IMR-90 (cell line): ENCODE measurements around the gene RASSF7. TPM values are rescaled to one million over a fixed set of nuclear protein-coding genes. Genes with fewer than 3 reads are reported as not detected.

ENCODE experiments used
- ATAC-seq: fragments of 200-7000 bp; cut with Tn5 transposase; 2 replicates; pipeline ENCODE4 v1.9.1; 2020; ENCODE audit warnings: low read depth, mild to moderate bottlenecking, moderate library complexity
- BruUV-seq: library from RNA; stranded (reverse); fragments of 400-500 nt; replicated peaks from 2 replicates; lab custom pipeline; 2021; lab: Mats Ljungman, UMichigan
- CTCF ChIA-PET: fragments of 300-600 bp; formaldehyde crosslinking; extraction: SDS; loops from one replicate; lab custom pipeline; 2021; ENCODE audit warnings: antibody characterized with exemption; lab: Yijun Ruan, JAX
- POLR2A ChIA-PET: fragments of 300-600 bp; sonication (Branson Sonifier 250); formaldehyde crosslinking; loops from one replicate; lab custom pipeline; 2022; ENCODE audit warnings: antibody characterized with exemption; ENCODE audit not compliant: unreplicated experiment; lab: Charles Lee
- DNase-seq: peaks from one replicate; pipeline ENCODE4 v3.0.0; 2013
- H2AFZ ChIP-seq: replicated peaks from 2 replicates; pipeline ENCODE3; 2013; ENCODE audit warnings: low read length, mild to moderate bottlenecking; ENCODE audit not compliant: poor library complexity
- H2AK5ac ChIP-seq: 2 replicates; pipeline ENCODE4 v1.6.1; 2013; ENCODE audit warnings: low read depth, low read length, inconsistent platforms
- H2AK9ac ChIP-seq: replicated peaks from 2 replicates; pipeline ENCODE3; 2013; ENCODE audit warnings: mild to moderate bottlenecking, low read depth, low read length, moderate library complexity; ENCODE audit not compliant: poor library complexity
- H2BK120ac ChIP-seq: 2 replicates; pipeline ENCODE4 v1.6.1; 2013; ENCODE audit warnings: low read depth, low read length, inconsistent platforms
- H2BK15ac ChIP-seq: 3 replicates; pipeline ENCODE4 v1.6.1; 2013; ENCODE audit warnings: low read depth, low read length, inconsistent platforms
- H2BK20ac ChIP-seq: 2 replicates; pipeline ENCODE4 v1.6.1; 2013; ENCODE audit warnings: low read depth, mild to moderate bottlenecking, inconsistent platforms, low read length, moderate library complexity
- H2BK5ac ChIP-seq: 2 replicates; pipeline ENCODE4 v1.6.1; 2013; ENCODE audit warnings: mild to moderate bottlenecking, low read depth, low read length, inconsistent platforms; ENCODE audit not compliant: poor library complexity, severe bottlenecking
- H3K14ac ChIP-seq: replicated peaks from 2 replicates; pipeline ENCODE4 v1.6.1; 2013; ENCODE audit warnings: low read depth, low read length, inconsistent platforms
- H3K18ac ChIP-seq: 2 replicates; pipeline ENCODE4 v1.6.1; 2013; ENCODE audit warnings: low read depth, low read length, control low read depth
- H3K23ac ChIP-seq: 2 replicates; pipeline ENCODE4 v1.6.1; 2013; ENCODE audit warnings: low read depth, low read length, inconsistent platforms
- H3K27ac ChIP-seq: 2 replicates; pipeline ENCODE4 v1.5.1; 2013; ENCODE audit warnings: mild to moderate bottlenecking, control low read depth, low read length; ENCODE audit not compliant: insufficient read depth
- H3K27me3 ChIP-seq: 2 replicates; pipeline ENCODE4 v1.6.1; 2013; ENCODE audit warnings: low read length; ENCODE audit not compliant: control insufficient read depth, insufficient read depth
- H3K36me3 ChIP-seq: 2 replicates; pipeline ENCODE4 v1.6.1; 2013; ENCODE audit warnings: low read length, mixed read lengths; ENCODE audit not compliant: control insufficient read depth, insufficient read depth
- H3K4ac ChIP-seq: 2 replicates; pipeline ENCODE4 v1.6.1; 2013; ENCODE audit warnings: low read depth, low read length, inconsistent platforms
- H3K4me1 ChIP-seq: 2 replicates; pipeline ENCODE4 v1.6.1; 2013; ENCODE audit warnings: low read length, mixed read lengths; ENCODE audit not compliant: control insufficient read depth, insufficient read depth
- H3K4me2 ChIP-seq: 2 replicates; pipeline ENCODE4 v1.6.1; 2013; ENCODE audit warnings: low read depth, mild to moderate bottlenecking, control low read depth, low read length, moderate library complexity
- H3K4me3 ChIP-seq: 2 replicates; pipeline ENCODE4 v1.5.1; 2013; ENCODE audit warnings: low read depth, mild to moderate bottlenecking, control low read depth, low read length, moderate library complexity; ENCODE audit not compliant: insufficient read depth
- H3K56ac ChIP-seq: 2 replicates; pipeline ENCODE4 v1.6.1; 2013; ENCODE audit warnings: low read length, inconsistent platforms; ENCODE audit not compliant: insufficient read depth; ENCODE audit errors: extremely low read depth
- H3K79me1 ChIP-seq, 2 experiments: 2 replicates each; pipeline ENCODE4 v1.6.1; 2013; ENCODE audit warnings: low read length in 2 of 2, inconsistent platforms in 1 of 2, low read depth in 1 of 2
- H3K9ac ChIP-seq: 2 replicates; pipeline ENCODE4 v1.6.1; 2013; ENCODE audit warnings: low read depth, low read length, control low read depth
- H3K9me1 ChIP-seq: 2 replicates; pipeline ENCODE4 v1.6.1; 2013; ENCODE audit warnings: low read length, inconsistent platforms; ENCODE audit not compliant: insufficient read depth
- H3K9me3 ChIP-seq: 2 replicates; pipeline ENCODE4 v1.6.1; 2013; ENCODE audit warnings: low read length; ENCODE audit not compliant: control insufficient read depth, insufficient read depth
- H4K20me1 ChIP-seq: 2 replicates; pipeline ENCODE4 v1.6.1; 2013; ENCODE audit warnings: low read length, inconsistent platforms; ENCODE audit not compliant: insufficient read depth
- H4K5ac ChIP-seq: 2 replicates; pipeline ENCODE4 v1.6.1; 2013; ENCODE audit warnings: mild to moderate bottlenecking, low read depth, low read length, control low read depth
- H4K8ac ChIP-seq, 2 experiments: 2 replicates each; pipeline ENCODE4 v1.6.1; 2013; ENCODE audit warnings: low read depth in 2 of 2, low read length in 2 of 2, control low read depth in 1 of 2, inconsistent platforms in 1 of 2
- H4K91ac ChIP-seq: 2 replicates; pipeline ENCODE4 v1.6.1; 2013; ENCODE audit warnings: low read depth, low read length, inconsistent platforms; ENCODE audit not compliant: insufficient read depth
- RFX5 ChIP-seq: IDR thresholded peaks from 2 replicates; pipeline ENCODE4 v1.8.0; 2012; ENCODE audit warnings: low read depth, mild to moderate bottlenecking, low read length, moderate library complexity
- WGBS, 2 experiments: methylation state at CpG; one replicate each; pipeline versions ENCODE4 v1.1.5 to v1.1.7; 2013; ENCODE audit warnings: missing lambda C conversion rate in 2 of 2; ENCODE audit not compliant: insufficient read length in 1 of 2; ENCODE audit errors: extremely low coverage in 2 of 2; 5-methylcytosine and 5-hydroxymethylcytosine counted together
- dilution Hi-C: fragments of 300-500 bp; cut with HindIII; formaldehyde crosslinking; loops from one replicate; pipeline ENCODE4 v1.14.3; 2018; ENCODE audit warnings: low sequenced_read_pairs; ENCODE audit not compliant: unreplicated experiment
- in situ Hi-C: fragments of 300-500 bp; cut with MboI; formaldehyde crosslinking; loops from 3 replicates; pipeline ENCODE4 v1.14.3; 2019; ENCODE audit warnings: low sequenced_read_pairs, inconsistent platforms, mixed read lengths
- intact Hi-C: fragments of 100-400 bp; cut with micrococcal nuclease; formaldehyde crosslinking; loops from 2 replicates; pipeline ENCODE4 v1.10.0; 2022
- polyA plus RNA-seq, 3 experiments: library from polyadenylated mRNA; depleted of rRNA; stranded (reverse); fragments of >200 nt; gene quantifications; 2 replicates each; pipeline ENCODE4 v1.2.3, GENCODE V29; 2012; ENCODE audit warnings: low replicate concordance in 1 of 3
- total RNA-seq: library from RNA; depleted of rRNA; stranded (reverse); fragments of >200 nt; gene quantifications from 2 replicates; pipeline ENCODE4 v1.2.3, GENCODE V29; 2012
- TF ChIP-seq, protein P1 (sequence below): fragments of 150-350 bp; IDR thresholded peaks from 2 replicates; pipeline ENCODE4 v1.6.1; 2016; ENCODE audit warnings: low read depth, mild to moderate bottlenecking, low read length, moderate library complexity, borderline replicate concordance

Gene RASSF7
- total and polyA plus RNA-seq, 2 of the 4 experiments (the other 2 are of a cell fraction): 6.8 to 18.5 TPM

DNA sequence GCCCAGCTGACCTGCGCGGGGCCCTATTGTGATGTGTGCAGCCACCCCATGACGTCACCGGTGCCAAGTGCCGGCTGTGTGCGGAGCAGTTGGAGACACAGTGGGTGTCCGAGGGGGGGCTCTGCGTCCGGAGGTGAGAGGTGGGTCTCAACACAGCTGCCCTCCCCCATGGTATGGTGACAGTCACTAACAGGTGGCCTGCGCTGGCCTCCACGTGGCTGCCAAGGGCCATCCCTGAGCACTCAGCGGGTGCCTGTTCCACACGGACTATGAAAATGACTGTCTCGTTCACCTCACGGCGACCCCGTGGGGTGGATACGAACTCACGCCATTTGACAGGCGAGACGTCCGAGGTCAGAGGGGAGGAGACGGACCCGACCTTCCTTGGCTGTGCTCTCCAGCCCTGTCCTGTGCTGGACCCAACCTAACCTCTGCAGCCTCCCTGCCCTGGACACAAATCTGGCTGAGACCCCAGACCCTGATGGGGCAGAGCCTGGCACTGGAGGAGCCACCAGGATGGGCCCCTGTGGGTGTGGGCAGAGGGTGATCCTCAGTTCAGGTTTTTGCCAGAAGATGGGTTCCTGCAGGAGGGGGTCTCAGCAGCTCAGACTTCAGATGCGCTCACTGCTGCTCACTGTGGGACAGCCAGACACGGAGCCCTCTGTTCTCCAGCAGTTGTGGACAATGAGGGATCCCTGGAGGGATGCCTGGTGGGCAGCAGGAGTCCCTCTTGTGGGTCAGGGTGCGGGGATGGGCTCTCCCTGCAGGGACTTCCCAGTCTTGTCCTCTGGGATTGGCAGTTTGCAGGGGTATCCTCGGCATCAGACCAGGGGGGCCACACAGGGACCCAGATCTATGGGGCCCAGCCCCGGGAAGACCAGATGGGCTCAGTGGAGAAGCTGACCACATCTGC, 31.7 kb upstream of the RASSF7 start:
- Histone ChIP-seq H4K8ac (no peak overlapping the region), H3K4me2 (no peak overlapping the region), H3K4me3 (no peak overlapping the region), H2AFZ (peak overlapping the region; percentile 43), H3K36me3 (peaks cover 24% of the 10 kb centered on the region; the same call in 1 of the 2 replicates), H2BK15ac (no peak overlapping the region), H2BK5ac (no peak overlapping the region), H3K18ac (no peak overlapping the region), H2BK120ac (no peak overlapping the region), H3K23ac (no peak overlapping the region), H3K9me3 (no peaks in the 10 kb centered on the region), H3K4me1 (0 out of 2 replicates have a peak, but pooled peaks cover 2% of the 10 kb centered on the region), H4K5ac (no peak overlapping the region), H3K4ac (no peak overlapping the region), H3K79me1 (peaks cover 0 to 15% of the 10 kb centered on the region in 2 experiments; a peak in 3 of 4 replicates), H3K9ac (no peak overlapping the region), H4K91ac (no peak overlapping the region), H3K27ac (no peak overlapping the region), H3K9me1 (no peaks in the 10 kb centered on the region), H3K56ac (no peak overlapping the region), H3K27me3 (no peaks in the 10 kb centered on the region), H4K20me1 (peaks cover 16% of the 10 kb centered on the region), H3K14ac (no peak overlapping the region), H2AK9ac (peak overlapping the region; percentile 42), H2AK5ac (no peak overlapping the region), H2BK20ac (no peak overlapping the region)
- dilution Hi-C loops: no loop called here
- DNase-seq: no peak
- no peak; the same call in 1 of the 2 replicates for ATAC-seq
- ChIA-PET POLR2A (no interaction called here), CTCF (interaction anchor here (1.0 kb wide), 1 partner anchor 10 kb away, joined by 3 read pairs; no protein-coding TSS in a partner anchor)
- TF ChIP-seq, protein P1, sequence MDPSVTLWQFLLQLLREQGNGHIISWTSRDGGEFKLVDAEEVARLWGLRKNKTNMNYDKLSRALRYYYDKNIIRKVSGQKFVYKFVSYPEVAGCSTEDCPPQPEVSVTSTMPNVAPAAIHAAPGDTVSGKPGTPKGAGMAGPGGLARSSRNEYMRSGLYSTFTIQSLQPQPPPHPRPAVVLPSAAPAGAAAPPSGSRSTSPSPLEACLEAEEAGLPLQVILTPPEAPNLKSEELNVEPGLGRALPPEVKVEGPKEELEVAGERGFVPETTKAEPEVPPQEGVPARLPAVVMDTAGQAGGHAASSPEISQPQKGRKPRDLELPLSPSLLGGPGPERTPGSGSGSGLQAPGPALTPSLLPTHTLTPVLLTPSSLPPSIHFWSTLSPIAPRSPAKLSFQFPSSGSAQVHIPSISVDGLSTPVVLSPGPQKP: no peak
- no peak for TF ChIP-seq RFX5
- intact Hi-C loops: no loop called here
- WGBS, 2 experiments: 66% methylated on average over 10 of the region's 29 CpGs; no CpG with 5 or more reads in 1 of the 2 experiments
- BruUV-seq: no TSS peak
- in situ Hi-C loops: no loop called here
